HT-29 (cell line): ENCODE measurements around the gene INTS11. TPM values are rescaled to one million over a fixed set of nuclear protein-coding genes. Genes with fewer than 3 reads are reported as not detected.
"Not testable (repeated sequence)": the region's sequence is repeated elsewhere in the genome, so short reads cannot be mapped to it uniquely, and the experiment has no call there.

Experiments
- DNase-seq: peaks from one replicate; pipeline ENCODE4 v3.0.0-alpha.2; 2015; ENCODE audit warnings: low spot score
- total RNA-seq: library from RNA; depleted of rRNA; stranded (reverse); fragments of >200 nt; shearing (Covaris generic); gene quantifications from 2 replicates; pipeline ENCODE4 v1.2.3, GENCODE V29; 2014; rRNA removed

The INTS11 gene
- total RNA-seq = 174 and 200 TPM in 2 replicates

GRCh38 chr1:1324524-1325287 is at the start of gene INTS11, which contains the start of gene CPTP:
Gene INTS11 (minus strand): TSS chr1:1324660. CDS start chr1:1324608, 52 bp downstream.
Gene CPTP (plus strand): TSS chr1:1324802. CDS start chr1:1326911, 2,109 bp downstream.
- peak; percentile 90 for DNase-seq

DNA sequence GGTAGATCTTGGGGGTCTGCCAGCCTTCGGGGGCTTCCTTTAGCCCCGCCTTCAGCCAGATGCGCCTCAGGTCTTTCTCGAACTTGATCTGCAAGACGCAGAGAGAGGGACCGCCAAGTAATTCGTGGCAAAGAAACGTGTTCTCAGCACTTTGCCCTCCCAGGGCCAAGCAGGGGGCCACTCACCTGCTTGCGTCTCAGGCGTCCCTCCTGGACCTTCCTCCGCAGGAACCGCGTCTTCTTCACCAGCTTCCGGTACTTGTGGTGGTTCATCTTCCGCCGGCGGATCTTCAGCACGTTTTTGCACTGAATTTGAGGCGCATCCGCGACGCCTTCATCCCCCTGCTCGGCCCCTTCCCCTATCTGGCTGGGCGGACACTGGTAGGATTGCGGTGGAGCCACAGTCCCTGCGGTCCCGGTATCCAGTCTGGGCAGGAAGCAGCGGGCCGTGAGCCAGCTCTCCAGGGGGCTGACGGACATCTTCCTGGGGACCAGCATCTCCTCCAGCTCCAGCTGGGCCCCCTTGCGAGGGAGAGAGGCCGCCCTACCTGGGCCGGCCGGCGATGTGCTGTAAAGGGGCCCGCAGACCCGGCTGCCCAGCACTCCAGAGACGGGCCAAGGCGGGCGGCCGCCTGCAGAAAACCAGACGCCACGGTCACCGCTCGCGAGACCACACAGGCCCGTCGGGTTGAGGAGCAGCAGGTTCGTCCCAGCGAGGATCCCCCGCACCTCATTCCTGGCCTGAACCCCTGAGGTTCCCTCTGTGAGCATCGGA is 49.5 kb upstream of the INTS11 start:
- DNase-seq = no peak

GRCh38 chr1:1373051-1373814 is 48.8 kb upstream of the INTS11 start:
- DNase-seq = no peak

GRCh38 chr1:1371746-1372711 is 47.6 kb upstream of the INTS11 start:
- DNase-seq = peak; percentile 71

DNA sequence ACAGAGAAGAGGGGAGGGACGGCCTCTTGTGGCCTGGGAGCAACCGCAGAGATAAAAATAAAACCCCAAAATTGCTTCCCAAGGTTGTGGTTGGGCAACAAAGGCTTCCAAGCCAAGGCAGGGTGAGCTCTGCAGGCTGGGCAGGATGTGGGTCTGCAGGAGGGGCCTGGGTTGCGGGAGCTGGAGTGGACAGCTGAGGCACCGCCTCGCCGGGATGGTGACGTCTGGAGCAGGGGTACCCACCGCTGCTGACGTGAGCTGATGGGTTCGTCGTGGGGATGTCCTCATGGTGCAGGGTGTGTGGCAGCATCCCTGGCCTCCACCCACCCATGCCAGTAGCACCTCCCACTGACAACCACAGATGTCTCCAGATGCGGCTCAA is 46.9 kb upstream of the INTS11 start:
- DNase-seq = no peak

DNA sequence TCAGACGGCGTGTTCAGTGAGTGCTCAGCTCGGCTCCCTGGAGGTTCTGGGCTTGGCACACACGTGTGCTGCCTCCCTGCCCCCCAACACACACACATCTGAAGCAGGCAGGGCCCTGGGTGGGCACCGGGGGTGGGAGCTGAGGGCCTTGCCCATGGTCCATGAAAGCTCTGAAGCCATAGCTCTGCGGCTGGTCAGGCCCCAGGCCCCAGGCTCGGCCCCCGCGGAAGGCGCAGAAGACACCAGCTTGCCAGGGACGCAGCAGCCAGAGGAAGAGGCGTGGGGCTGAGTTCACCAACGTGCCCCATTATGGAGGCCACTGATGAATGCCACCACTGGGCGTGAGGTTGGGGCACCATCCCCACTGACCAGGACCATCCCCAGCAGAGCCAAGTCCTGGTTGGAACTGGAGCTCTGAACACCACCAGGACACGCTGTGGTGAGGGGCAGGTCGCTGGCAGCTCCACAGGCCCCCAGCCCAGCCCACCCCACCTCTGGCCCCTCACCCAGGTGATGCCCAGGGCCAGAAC is 46.4 kb upstream of the INTS11 start:
- DNase-seq = no peak

DNA sequence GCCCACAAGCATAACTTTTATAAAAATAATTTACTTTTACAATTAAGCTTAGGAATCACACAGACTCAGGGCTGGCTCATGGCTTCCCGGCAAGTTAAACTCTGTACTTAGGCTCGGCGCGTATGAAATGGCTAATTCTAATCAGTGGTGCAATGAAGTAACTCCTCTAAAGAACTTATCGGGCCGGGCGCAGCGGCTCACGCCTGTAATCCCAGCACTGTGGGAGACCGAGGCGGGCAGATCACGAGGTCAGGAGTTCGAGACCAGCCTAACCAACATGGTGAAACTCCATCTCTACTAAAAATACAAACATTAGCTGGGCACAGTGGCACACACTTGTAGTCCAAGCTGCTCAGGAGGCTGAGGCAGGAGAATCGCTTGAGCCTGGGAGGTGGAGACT is 45.6 kb upstream of the INTS11 start:
- DNase-seq = not testable (repeated sequence)

DNA sequence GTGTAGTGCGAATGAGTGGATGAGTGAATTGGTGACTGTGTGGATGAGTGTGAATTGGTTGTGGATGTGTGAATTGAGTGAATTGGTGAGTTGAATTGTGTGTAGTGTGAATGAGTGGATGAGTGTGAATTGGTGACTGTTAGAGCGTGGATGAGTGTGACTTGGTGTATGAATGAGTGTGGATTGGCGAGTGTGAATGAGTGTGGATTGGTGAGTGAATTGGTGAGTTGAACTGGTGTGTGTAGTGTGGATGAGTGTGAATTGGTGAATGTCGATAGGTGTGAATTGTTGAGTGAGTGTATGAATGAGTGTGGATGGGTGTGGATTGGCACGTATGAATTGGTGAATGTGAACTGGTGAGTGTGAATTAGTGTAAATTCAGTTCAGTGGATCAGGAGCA is 42.9 kb upstream of the INTS11 start:
- no peak for DNase-seq

DNA sequence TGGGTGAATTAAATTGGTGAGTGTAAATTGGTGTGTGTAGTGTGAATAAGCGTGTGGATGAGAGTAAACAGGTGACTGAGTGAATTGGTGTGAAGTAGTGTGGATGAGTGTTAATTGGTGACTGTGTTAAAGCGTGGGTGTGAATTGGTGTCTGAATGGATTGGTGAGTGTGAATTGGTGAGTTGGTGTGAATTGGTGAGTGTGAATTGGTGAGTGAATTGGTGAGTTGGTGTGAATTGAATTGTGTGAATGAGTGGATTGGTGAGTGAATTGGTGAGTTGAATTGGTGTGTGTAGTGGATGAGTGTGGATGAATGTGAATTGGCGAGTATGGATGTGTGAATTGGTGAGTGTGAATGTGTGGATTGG is 42.2 kb upstream of the INTS11 start:
- no peak for DNase-seq

DNA sequence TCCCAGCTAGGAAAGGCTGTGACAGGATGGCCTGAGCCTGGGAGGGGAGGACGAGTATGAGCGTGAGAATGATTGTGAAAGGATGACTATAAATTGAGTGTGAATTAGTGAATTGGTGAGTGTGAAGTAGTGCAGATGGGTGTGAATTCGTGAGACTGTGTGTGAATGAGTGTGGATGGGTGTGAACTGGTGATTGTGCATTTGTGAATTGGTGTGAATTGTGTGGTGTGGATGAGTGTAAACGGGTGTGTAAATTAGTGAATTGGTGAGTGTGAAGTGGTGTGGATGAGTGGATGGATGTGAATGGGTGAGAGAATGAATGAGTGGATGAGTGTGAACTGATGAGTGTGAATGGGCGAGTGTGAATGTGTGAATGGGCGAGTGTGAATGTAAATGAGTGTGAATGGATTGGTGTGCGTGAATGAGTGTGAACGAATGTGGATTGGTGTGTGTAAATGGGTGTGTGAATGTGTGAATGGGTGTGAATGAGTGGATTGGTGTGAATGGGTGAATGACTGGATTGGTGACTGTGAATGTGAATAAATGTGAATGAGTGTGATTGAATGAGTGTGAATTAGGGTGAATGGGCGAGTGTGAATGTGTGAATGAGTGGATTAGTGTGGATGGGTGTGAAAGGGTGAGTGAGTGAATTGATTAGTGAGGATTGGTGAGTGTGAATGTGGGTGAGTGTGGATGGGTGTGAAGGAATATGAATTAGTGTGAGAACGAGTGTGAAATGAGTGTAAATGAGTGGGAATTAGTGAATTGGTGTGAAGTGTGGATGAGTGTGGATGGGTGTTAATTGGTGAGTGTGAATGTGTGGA is 41.6 kb upstream of the INTS11 start:
- DNase-seq = no peak

- peak; percentile 35 for DNase-seq
These were observed 39.8 kb upstream of the INTS11 start for GRCh38 chr1:1364266-1364665.

DNA sequence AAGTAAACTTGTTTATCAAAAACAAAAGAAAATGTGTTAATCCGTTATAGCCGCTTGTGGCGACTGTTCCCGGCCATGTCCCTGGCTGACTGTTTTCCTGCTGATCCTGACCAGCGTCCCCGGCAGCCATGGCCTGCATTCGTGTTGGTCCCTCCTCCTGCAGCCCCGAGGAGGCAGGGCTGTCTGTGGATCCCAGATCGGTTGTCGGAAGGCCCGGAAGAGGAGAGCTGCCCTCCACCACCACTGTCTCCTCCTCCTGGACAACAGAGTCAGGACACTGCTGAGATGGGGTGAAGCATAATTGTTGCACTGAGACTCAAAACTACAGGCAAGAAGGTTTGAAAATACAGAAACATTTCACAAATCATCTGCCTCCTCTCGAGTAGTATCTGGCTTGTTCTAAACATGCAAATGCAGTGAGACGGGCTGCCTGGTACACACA is 37.5 kb upstream of the INTS11 start:
- DNase-seq = no peak

DNA sequence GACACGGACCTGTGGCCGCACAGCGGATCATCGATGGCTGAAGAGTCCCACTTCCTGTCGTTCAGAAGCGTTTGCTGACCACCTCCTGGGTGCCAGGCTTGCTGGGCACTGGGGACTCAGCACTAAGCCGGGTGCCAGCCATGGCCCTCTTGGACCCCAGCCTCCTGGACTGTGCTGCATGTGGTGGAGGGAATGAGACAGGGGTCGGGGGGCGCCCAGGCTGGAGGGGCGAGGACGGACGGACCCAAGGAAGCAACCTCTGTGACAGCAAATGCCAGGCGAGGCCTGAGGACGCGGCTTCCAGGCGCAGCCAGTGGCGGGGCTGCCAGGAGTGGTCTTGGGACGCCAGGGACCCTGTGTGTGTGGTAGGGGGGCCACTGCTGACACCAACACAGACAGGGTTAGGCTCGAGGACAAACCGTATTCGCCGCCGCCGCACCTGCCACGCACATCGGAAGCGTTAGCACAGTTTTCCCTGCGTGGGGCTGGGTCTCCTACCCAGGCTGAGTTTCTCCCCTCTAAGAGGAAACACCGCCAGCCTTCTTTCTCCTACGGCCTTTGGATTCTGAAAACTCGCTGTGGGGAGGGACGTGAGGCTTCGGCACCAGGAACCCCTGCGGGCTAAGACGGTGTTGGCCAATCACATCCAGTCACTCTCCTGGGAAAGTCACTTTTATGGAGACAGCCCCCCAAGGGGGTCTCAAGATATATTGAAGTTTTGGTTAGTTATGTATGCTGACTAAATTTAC is 36.9 kb upstream of the INTS11 start:
- DNase-seq = no peak

- DNase-seq = no peak
These were observed 36.2 kb upstream of the INTS11 start for GRCh38 chr1:1360506-1361169.

DNA sequence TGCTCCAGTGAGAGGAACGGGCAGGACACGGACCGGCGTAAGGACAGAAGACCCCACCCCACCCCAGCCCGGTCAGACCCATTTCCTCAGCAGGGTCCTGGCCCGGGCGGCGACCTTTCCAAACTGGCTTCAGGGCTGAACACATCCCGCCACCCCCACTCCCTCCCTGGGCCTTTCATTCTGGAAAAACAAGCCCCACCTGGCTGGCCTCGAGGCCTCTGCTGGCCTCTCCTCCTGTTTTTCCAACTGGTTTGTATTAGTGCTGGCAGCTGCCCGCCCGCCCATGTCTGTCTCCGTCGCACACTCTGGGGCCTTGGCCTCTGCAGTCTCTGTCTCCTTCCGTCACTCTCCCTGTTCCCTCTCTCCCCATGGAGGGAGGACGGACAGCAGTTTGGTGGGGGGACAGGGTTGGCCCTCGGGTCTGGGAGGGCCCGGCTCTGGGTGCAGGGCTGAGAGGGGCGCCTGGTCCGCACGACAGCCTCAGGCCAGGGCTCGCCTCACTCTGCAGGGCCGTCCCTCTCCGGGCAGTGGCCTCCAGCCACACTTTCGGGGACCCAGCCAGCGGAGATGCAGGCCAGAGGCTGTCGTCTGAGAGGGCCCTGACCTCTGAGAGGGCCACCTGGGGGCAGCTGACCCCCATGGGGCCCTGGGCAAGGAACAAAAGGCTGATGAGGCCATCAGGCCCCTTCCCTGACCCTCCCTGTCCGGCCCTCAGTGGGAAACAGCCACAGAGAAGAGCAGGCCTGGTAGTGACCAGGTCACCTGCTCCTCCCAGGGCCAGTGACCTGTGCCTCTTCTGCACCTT is 35.4 kb upstream of the INTS11 start:
- DNase-seq = no peak

- DNase-seq = no peak
These were observed 34.8 kb upstream of the INTS11 start for GRCh38 chr1:1359308-1359663.

DNA sequence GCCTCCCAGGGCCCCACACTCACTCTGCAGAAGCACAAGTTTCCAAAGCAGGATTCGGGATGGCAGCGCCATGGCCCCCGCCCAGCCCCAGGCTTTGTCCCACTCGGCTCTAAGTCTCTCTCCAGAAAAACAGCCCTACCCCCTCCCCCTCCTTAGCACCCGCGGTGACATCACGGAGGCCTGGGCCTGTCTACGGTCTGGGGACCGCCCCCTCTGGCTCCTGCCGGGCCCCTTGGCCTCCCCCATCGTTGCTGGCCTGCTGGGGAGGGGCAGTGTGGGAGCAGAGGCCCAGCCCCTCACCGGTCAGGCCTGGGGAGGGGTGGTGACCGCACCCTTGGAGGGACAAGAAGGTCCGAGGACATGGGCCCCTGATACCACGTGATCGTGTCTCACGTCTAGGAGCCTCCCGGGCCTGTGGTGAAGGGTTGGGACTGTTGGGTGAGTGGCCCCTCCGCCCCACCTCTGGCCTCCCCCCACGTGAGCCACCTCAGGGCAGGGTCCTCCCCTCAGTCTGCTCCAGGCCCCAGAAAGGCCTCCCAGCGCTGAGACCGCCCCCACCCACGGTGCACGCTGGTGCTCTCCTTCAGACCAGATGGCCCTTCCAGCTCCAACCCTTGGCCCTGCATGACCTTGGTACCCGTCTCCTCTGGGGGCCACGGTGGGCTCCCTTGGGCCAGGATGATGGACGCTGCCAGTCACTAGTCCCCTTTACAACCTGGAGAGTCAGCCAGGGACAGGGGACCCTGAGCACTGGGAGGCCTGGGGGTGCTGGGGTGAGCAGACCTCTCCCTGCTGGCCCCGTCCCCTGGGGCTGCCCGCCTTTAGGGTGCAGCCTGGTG is 34.2 kb upstream of the INTS11 start, which contains the start of gene MXRA8:
MXRA8 (minus strand) TSS at position 123 of the 839 bp plus-strand sequence; CDS start at position 72, 51 bp downstream.
- DNase-seq = no peak
